ENCODE data around the gene PRXL2B. TPM values are rescaled to one million over a fixed set of nuclear protein-coding genes. Genes with fewer than 3 reads are reported as not detected.

Gene PRXL2B
- total RNA-seq, 4 donors from 2014 or later = 6.4 to 11.1 (median 7.4) TPM

DNA sequence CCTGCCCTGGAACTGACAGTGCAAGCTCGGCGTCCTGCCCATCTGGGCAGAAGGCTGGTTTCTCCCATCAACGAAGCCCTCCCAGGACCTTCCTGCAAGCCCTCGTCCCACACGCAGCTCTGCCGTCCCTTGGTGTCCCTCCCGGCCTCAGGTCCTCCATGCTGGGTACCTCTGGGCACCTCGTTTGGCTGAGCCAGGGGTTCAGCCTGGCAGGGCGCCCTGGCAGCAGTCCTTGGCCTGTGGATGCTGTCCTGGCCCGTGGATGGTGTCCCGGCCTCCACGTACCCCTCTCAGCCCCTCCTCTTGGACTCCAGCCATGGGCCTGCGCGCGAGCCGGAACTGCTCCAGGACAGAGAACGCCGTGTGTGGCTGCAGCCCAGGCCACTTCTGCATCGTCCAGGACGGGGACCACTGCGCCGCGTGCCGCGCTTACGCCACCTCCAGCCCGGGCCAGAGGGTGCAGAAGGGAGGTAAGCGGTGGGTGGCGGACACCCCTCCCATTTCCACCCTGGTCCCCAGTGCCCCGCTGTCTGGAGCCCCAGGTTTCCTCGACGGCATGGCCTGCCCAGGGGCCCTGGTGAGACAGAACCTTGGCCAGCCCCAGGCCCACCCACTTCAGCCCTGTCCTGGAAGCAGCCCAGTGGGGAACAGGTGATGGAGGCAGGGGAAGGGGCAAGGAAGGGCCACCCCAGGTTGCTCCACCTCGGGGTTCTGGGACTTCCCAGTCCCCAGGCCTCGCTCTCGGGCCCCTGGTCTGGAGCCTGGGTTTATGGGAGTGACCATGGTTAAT lies 26.9 kb upstream of the PRXL2B start:
- TF ChIP-seq, protein P1, sequence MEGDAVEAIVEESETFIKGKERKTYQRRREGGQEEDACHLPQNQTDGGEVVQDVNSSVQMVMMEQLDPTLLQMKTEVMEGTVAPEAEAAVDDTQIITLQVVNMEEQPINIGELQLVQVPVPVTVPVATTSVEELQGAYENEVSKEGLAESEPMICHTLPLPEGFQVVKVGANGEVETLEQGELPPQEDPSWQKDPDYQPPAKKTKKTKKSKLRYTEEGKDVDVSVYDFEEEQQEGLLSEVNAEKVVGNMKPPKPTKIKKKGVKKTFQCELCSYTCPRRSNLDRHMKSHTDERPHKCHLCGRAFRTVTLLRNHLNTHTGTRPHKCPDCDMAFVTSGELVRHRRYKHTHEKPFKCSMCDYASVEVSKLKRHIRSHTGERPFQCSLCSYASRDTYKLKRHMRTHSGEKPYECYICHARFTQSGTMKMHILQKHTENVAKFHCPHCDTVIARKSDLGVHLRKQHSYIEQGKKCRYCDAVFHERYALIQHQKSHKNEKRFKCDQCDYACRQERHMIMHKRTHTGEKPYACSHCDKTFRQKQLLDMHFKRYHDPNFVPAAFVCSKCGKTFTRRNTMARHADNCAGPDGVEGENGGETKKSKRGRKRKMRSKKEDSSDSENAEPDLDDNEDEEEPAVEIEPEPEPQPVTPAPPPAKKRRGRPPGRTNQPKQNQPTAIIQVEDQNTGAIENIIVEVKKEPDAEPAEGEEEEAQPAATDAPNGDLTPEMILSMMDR (IDR thresholded peaks at IDR 0.05; ENCODE audit: low read depth) = no peak

DNA sequence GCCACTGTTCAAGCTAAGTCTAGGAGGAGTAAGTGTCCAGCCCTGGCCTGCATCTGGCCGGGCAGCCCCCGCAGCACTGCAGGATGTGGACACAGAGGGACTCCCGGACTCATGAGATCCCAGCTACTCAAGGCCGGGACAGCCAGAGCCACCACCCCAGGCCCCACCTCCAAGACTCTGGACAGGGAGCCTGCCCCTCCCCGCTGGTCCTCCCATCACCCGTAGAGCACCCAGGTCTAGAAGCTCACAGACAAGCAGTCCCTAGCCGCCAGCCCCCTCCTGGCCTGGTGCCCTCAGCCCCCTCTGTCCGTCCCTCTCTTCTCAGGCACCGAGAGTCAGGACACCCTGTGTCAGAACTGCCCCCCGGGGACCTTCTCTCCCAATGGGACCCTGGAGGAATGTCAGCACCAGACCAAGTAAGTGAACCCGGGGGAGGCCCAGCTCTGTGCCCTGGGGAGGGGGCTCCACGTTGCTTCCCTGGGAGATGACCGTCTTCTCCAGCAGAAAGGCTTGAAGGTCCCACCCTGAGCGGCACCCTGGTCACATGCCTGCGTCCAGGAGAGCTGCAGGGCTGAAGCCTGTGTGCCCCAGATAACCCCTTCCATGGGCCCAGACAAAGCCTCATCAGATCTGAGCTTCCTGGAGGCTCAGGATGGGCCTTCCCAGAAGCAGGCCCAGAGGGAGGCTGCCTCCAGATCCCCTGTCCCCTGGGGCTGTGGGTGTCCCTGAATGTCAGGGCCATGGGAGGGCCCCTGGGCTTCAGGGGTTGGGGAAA lies 26.1 kb upstream of the PRXL2B start:
- TF ChIP-seq, protein P1 (IDR thresholded peaks at IDR 0.05; ENCODE audit: low read depth) = no peak

DNA sequence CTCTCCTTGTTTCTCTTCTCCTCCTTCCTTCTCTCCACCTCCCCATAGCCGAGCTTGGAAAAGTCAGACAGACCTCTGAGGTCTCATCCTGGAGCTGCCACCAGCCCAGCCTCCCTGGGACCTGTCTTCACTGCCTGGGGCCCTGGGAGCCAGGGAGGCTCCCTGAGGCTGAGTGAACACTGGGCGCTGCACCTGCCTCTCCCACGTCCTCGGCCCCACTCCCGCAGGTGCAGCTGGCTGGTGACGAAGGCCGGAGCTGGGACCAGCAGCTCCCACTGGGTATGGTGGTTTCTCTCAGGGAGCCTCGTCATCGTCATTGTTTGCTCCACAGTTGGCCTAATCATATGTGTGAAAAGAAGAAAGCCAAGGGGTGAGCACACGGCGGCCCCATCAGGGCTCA lies 25.1 kb upstream of the PRXL2B start:
- TF ChIP-seq, protein P1 (IDR thresholded peaks at IDR 0.05; ENCODE audit: low read depth) = no peak

DNA sequence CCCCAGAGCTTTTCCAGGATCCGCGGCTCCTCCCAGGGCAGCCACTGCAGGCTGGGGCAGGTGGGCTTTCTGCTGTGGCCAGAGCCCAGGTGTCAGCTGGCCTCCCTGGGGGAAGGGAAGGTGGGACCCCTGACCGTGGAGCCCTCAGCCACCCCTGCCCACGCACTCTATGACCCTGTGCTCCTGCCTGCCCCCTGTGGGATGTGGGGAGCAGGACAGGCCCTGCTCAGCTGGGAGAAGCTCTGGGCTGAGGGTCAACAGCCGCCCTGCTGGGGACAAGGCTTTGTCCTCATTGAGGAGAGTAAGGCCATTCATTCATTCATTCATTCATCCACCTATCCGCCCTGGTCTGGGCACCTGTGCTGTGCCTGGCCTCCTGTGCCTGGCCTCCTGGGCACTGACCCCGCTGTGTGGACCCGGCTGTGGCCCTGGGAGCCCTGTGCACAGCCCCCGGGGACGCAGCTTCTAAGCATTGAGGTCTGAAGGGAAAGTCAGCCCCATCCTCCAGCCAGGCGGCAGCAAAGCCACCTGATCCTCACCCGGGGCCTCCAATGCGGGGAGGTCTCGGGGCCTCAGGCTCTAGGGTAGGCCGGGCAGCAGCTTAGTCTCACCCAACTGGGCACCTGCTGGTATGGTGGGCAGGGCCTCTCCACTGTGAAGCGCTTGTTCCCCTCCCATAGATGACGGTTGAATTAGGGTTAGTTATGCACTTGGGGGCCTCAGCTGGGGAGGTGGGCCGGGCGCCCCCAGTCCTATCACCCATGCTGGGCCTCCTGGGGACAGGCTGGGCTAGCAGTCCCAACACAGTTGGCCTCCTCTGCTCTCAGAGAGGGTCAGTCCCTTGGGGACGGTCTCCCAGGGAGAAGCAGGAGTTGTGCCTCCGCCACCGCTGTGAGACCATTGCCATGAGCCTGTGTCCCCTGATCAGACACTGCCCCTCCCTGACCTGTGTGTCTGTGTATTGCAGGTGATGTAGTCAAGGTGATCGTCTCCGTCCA lies 24.4 kb upstream of the PRXL2B start:
- TF ChIP-seq, protein P1 (IDR thresholded peaks at IDR 0.05; ENCODE audit: low read depth) = no peak

DNA sequence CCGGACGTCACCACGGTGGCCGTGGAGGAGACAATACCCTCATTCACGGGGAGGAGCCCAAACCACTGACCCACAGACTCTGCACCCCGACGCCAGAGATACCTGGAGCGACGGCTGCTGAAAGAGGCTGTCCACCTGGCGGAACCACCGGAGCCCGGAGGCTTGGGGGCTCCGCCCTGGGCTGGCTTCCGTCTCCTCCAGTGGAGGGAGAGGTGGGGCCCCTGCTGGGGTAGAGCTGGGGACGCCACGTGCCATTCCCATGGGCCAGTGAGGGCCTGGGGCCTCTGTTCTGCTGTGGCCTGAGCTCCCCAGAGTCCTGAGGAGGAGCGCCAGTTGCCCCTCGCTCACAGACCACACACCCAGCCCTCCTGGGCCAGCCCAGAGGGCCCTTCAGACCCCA lies 23.4 kb upstream of the PRXL2B start:
- TF ChIP-seq, protein P1 (IDR thresholded peaks at IDR 0.05; ENCODE audit: low read depth) = no peak

DNA sequence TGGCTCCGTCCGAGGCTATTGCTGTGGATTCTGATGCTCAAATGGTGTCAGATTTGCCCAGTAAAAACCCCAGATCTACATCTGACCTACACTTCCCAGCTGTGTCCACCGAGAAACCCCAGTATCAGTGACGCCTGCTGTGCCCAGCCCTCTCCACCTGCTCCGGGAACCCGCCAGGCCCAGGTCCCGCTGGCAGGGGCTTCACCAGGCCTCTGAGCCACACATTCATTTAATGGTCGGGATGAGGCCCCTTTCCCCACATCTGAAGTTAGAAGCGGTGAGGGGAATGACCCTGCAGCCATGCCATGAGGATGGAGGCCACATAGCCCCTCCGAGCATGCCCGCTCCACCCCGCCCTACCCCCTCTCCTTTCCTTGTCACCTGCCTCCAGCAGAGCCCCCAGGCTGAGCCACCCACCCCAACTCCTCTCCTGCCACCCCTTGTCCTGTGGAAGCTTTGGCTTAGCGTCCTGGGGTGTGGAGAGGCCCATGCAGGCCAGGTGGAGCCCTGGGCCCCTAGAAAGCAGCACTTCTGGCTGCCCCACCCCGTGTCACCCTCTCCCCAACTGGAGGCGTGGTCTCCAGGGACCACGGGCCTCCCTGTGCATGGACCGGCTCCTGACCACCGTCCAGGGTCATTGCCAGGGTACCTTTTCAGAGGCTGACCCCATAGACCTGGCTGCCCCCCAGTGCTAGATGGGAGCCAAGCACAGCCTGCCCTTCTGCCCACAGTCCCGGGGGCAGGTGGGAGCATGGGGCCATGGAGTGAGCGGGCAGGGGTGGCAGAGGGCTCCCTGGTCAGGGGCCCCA lies 22.4 kb upstream of the PRXL2B start:
- TF ChIP-seq, protein P1 (IDR thresholded peaks at IDR 0.05; ENCODE audit: low read depth) = no peak

Measured in subcutaneous adipose tissue (tissue), 4 donors.